Neural cell (in vitro differentiated cells): ENCODE measurements around the gene SLC25A19. TPM values are rescaled to one million over a fixed set of nuclear protein-coding genes. Genes with fewer than 3 reads are reported as not detected.

Experiments
- H2AFZ ChIP-seq: fragments of 200-600, 300-800 bp; sonication (generic), shearing (Covaris generic); 2 replicates; pipeline ENCODE4 v1.6.0; 2014; ENCODE audit warnings: low read depth, mild to moderate bottlenecking, antibody characterized with exemption, low read length, moderate library complexity
- H3F3A ChIP-seq: fragments of 200-600 bp; shearing (Covaris generic); 2 replicates; pipeline ENCODE4 v1.6.1; 2016; ENCODE audit warnings: mild to moderate bottlenecking, moderate library complexity, mixed read lengths, antibody characterized with exemption, low read length; ENCODE audit not compliant: insufficient read depth, poor library complexity, severe bottlenecking
- H3K27ac ChIP-seq: fragments of 200-600, 300-800 bp; sonication (generic), shearing (Covaris generic); 2 replicates; pipeline ENCODE4 v1.5.1; 2014; ENCODE audit warnings: mild to moderate bottlenecking, low read length, moderate library complexity
- H3K27me3 ChIP-seq: fragments of 300-800, 200-600 bp; sonication (generic), shearing (Covaris generic); 2 replicates; pipeline ENCODE4 v1.6.0; 2014; ENCODE audit warnings: mild to moderate bottlenecking, low read depth, low read length, moderate library complexity; ENCODE audit not compliant: insufficient read depth
- H3K36me3 ChIP-seq: fragments of 300-800, 200-600 bp; sonication (generic), shearing (Covaris generic); 2 replicates; pipeline ENCODE4 v1.5.1; 2014; ENCODE audit warnings: mild to moderate bottlenecking, antibody characterized with exemption, low read length, moderate library complexity; ENCODE audit not compliant: insufficient read depth
- H3K4me2 ChIP-seq: fragments of 300-800, 200-600 bp; sonication (generic), shearing (Covaris generic); 2 replicates; pipeline ENCODE4 v1.6.0; 2014; ENCODE audit warnings: mild to moderate bottlenecking, low read length
- H3K4me3 ChIP-seq: fragments of 300-800, 200-600 bp; sonication (generic), shearing (Covaris generic); 2 replicates; pipeline ENCODE4 v1.5.1; 2014; ENCODE audit warnings: mild to moderate bottlenecking, low read length, moderate library complexity
- H3K79me2 ChIP-seq: fragments of 200-600 bp; shearing (Covaris generic); replicated peaks from 2 replicates; pipeline ENCODE4 v1.6.0; 2014; ENCODE audit warnings: mild to moderate bottlenecking, low read length, moderate library complexity; ENCODE audit not compliant: insufficient read depth
- H3K9ac ChIP-seq: fragments of 300-800, 200-600 bp; sonication (generic), shearing (Covaris generic); 2 replicates; pipeline ENCODE4 v1.6.1; 2016; ENCODE audit warnings: mild to moderate bottlenecking, low read length, mixed read lengths
- H3K9me2 ChIP-seq: fragments of 200-600 bp; shearing (Covaris generic); 2 replicates; pipeline ENCODE4 v1.6.1; 2016; ENCODE audit warnings: mild to moderate bottlenecking, low read length, mixed read lengths; ENCODE audit not compliant: insufficient read depth
- H3K9me3 ChIP-seq: fragments of 200-600, 300-800 bp; sonication (generic), shearing (Covaris generic); 2 replicates; pipeline ENCODE4 v1.6.1; 2016; ENCODE audit warnings: mild to moderate bottlenecking, mixed run types, low read length, moderate library complexity, mixed read lengths
- H4K20me1 ChIP-seq: fragments of 200-600 bp; shearing (Covaris generic); 2 replicates; pipeline ENCODE4 v1.6.1; 2016; ENCODE audit warnings: mild to moderate bottlenecking, mixed run types; ENCODE audit not compliant: insufficient read depth
- EP300 ChIP-seq: fragments of 450-650 bp; conservative IDR thresholded peaks from 2 replicates; pipeline ENCODE4 v1.6.1; 2014; ENCODE audit warnings: antibody characterized with exemption, mild to moderate bottlenecking, moderate library complexity; ENCODE audit not compliant: poor library complexity, severe bottlenecking
- EZH2 ChIP-seq: fragments of 200-600, 300-800 bp; shearing (Covaris generic), sonication (generic); IDR thresholded peaks from 2 replicates; pipeline ENCODE4 v1.6.1; 2014; ENCODE audit warnings: antibody characterized with exemption, low read length, borderline replicate concordance, mild to moderate bottlenecking; ENCODE audit not compliant: insufficient read depth, poor library complexity, severe bottlenecking
- MXI1 ChIP-seq: fragments of 450-650 bp; conservative IDR thresholded peaks from 2 replicates; pipeline ENCODE4 v1.6.1; 2014; ENCODE audit warnings: antibody characterized with exemption, mild to moderate bottlenecking; ENCODE audit not compliant: poor library complexity, severe bottlenecking
- POLR2AphosphoS5 ChIP-seq: IDR thresholded peaks from 2 replicates; pipeline ENCODE4 v1.6.1; 2012
- RAD21 ChIP-seq: fragments of 450-650 bp; conservative IDR thresholded peaks from 2 replicates; pipeline ENCODE4 v1.6.1; 2014; ENCODE audit warnings: antibody characterized with exemption, mild to moderate bottlenecking, moderate library complexity
- SMC3 ChIP-seq: fragments of 450-650 bp; conservative IDR thresholded peaks from 2 replicates; pipeline ENCODE4 v1.6.1; 2014; ENCODE audit warnings: antibody characterized with exemption, mild to moderate bottlenecking, moderate library complexity; ENCODE audit not compliant: poor library complexity
- TAF1 ChIP-seq: IDR thresholded peaks from 2 replicates; pipeline ENCODE4 v1.6.1; 2012; ENCODE audit warnings: low read depth
- polyA plus RNA-seq: library from polyadenylated mRNA; depleted of rRNA; stranded (reverse); fragments of >200 nt; gene quantifications from 2 replicates; pipeline ENCODE4 v1.2.3, GENCODE V29; 2014
- TF ChIP-seq, protein P1 (sequence below): IDR thresholded peaks from 2 replicates; pipeline ENCODE4 v1.6.1; 2012; ENCODE audit warnings: borderline replicate concordance
- TF ChIP-seq, protein P2 (sequence below): fragments of 450-650 bp; IDR thresholded peaks from 2 replicates; pipeline ENCODE4 v1.5.1; 2014; ENCODE audit warnings: antibody characterized with exemption, mild to moderate bottlenecking, moderate library complexity; ENCODE audit not compliant: poor library complexity, severe bottlenecking

The SLC25A19 gene
- polyA plus RNA-seq, 1 donor from 2014 or later = 13.8 TPM

DNA sequence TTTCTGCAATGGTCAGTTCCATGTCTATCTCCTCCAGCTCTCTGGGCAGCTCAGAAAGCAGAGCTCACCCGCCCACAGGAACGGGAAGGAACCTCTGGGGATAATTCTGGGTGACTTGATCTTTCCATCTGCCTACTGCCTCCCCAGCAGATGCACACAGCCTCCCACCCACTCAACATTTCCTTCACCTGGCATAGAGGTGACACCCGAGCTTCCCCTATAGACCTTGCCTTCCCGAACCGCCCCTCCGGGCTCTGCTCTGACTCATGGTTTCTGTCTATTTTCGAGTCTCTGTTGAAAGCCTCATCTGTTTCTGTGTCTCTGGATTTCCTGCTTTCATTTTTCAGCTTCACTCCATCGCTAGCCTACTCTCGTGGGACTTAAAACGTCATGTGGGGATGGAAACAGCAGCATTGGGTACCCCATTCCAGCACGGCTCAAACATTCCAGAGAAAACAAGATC is 39.2 kb downstream of the SLC25A19 start:
- Histone ChIP-seq H2AFZ (no peak overlapping the region), H3K9ac (no peak overlapping the region), H3K4me2 (no peak overlapping the region), H3K27me3 (no peaks in the 10 kb centered on the region), H4K20me1 (no peaks in the 10 kb centered on the region), H3K36me3 (no peaks in the 10 kb centered on the region), H3K27ac (no peak overlapping the region), H3K79me2 (peaks cover 5% of the 10 kb centered on the region), H3K9me3 (no peaks in the 10 kb centered on the region), H3K4me3 (no peak overlapping the region), H3K9me2 (no peaks in the 10 kb centered on the region), H3F3A (no peaks in the 10 kb centered on the region)
- TF ChIP-seq POLR2AphosphoS5 (no peak), EZH2 (no peak), MXI1 (no peak), RAD21 (no peak), TAF1 (no peak), SMC3 (no peak)
- TF ChIP-seq, protein P1, sequence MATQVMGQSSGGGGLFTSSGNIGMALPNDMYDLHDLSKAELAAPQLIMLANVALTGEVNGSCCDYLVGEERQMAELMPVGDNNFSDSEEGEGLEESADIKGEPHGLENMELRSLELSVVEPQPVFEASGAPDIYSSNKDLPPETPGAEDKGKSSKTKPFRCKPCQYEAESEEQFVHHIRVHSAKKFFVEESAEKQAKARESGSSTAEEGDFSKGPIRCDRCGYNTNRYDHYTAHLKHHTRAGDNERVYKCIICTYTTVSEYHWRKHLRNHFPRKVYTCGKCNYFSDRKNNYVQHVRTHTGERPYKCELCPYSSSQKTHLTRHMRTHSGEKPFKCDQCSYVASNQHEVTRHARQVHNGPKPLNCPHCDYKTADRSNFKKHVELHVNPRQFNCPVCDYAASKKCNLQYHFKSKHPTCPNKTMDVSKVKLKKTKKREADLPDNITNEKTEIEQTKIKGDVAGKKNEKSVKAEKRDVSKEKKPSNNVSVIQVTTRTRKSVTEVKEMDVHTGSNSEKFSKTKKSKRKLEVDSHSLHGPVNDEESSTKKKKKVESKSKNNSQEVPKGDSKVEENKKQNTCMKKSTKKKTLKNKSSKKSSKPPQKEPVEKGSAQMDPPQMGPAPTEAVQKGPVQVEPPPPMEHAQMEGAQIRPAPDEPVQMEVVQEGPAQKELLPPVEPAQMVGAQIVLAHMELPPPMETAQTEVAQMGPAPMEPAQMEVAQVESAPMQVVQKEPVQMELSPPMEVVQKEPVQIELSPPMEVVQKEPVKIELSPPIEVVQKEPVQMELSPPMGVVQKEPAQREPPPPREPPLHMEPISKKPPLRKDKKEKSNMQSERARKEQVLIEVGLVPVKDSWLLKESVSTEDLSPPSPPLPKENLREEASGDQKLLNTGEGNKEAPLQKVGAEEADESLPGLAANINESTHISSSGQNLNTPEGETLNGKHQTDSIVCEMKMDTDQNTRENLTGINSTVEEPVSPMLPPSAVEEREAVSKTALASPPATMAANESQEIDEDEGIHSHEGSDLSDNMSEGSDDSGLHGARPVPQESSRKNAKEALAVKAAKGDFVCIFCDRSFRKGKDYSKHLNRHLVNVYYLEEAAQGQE = no peak
- TF ChIP-seq, protein P2, sequence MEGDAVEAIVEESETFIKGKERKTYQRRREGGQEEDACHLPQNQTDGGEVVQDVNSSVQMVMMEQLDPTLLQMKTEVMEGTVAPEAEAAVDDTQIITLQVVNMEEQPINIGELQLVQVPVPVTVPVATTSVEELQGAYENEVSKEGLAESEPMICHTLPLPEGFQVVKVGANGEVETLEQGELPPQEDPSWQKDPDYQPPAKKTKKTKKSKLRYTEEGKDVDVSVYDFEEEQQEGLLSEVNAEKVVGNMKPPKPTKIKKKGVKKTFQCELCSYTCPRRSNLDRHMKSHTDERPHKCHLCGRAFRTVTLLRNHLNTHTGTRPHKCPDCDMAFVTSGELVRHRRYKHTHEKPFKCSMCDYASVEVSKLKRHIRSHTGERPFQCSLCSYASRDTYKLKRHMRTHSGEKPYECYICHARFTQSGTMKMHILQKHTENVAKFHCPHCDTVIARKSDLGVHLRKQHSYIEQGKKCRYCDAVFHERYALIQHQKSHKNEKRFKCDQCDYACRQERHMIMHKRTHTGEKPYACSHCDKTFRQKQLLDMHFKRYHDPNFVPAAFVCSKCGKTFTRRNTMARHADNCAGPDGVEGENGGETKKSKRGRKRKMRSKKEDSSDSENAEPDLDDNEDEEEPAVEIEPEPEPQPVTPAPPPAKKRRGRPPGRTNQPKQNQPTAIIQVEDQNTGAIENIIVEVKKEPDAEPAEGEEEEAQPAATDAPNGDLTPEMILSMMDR = no peak

DNA sequence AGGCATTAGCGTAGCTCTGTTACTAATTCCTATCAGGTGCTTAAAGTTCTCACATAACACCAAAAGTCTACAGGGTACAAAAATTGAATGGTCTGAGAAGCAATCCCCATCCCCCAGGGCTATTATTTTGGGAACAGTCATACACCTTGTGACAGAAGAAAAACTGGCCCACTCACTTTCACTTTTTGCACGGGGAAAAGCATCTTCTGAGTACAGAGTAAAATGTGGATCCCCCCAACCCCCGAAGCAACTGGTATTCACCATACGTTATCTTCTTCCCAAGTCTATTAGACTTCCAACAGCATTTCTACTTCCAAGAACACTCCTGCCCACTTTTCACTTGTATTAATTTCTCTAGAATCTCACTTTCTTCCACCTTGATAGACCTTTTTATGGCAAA is 39.7 kb downstream of the SLC25A19 start:
- Histone ChIP-seq H3K9me3 (no peaks in the 10 kb centered on the region), H3F3A (no peaks in the 10 kb centered on the region), H3K9me2 (no peaks in the 10 kb centered on the region), H3K4me2 (no peak overlapping the region), H3K79me2 (peaks cover 5% of the 10 kb centered on the region), H3K9ac (no peak overlapping the region), H3K27me3 (no peaks in the 10 kb centered on the region), H3K27ac (no peak overlapping the region), H2AFZ (no peak overlapping the region), H3K36me3 (no peaks in the 10 kb centered on the region), H4K20me1 (no peaks in the 10 kb centered on the region), H3K4me3 (no peak overlapping the region)
- TF ChIP-seq, protein P2 = no peak
- TF ChIP-seq RAD21 (no peak), EZH2 (no peak), TAF1 (no peak), EP300 (no peak), MXI1 (no peak), POLR2AphosphoS5 (no peak), SMC3 (no peak)
- TF ChIP-seq, protein P1 = no peak
